Fibroblast of skin of right biceps (primary cell): ENCODE measurements around the gene CTNNBIP1.

Experiments used
- DNase-seq: peaks from one replicate; pipeline ENCODE4 v3.0.0-alpha.2; 2013

Gene CTNNBIP1

GRCh38 chr1:9874959-9875635, 35.0 kb downstream of the CTNNBIP1 start:
- DNase-seq = peak; percentile 71

- DNase-seq = no peak
Measured at GRCh38 chr1:9874412-9874811, 35.7 kb downstream of the CTNNBIP1 start.

- no peak for DNase-seq
Measured at GRCh38 chr1:9873992-9874391, 36.1 kb downstream of the CTNNBIP1 start.

GRCh38 chr1:9873385-9873784, 36.7 kb downstream of the CTNNBIP1 start:
- DNase-seq = no peak

GRCh38 chr1:9872430-9873165, 37.5 kb downstream of the CTNNBIP1 start:
- DNase-seq = no peak

GRCh38 chr1:9871707-9872425, 38.2 kb downstream of the CTNNBIP1 start:
- no peak for DNase-seq

GRCh38 chr1:9871021-9871420, 39.0 kb downstream of the CTNNBIP1 start:
- no peak for DNase-seq

- no peak for DNase-seq
Measured at GRCh38 chr1:9870572-9870971, 39.5 kb downstream of the CTNNBIP1 start.

GRCh38 chr1:9869831-9870251, 40.2 kb downstream of the CTNNBIP1 start:
- no peak for DNase-seq

- no peak for DNase-seq
Measured at GRCh38 chr1:9868244-9868590, 41.9 kb downstream of the CTNNBIP1 start.

- peak; percentile 56 for DNase-seq
Measured at GRCh38 chr1:9867408-9868243, 42.4 kb downstream of the CTNNBIP1 start.

- DNase-seq = no peak
Measured at GRCh38 chr1:9866836-9867235, 43.2 kb downstream of the CTNNBIP1 start.

GRCh38 chr1:9865724-9866123, 44.3 kb downstream of the CTNNBIP1 start:
- DNase-seq = no peak

- DNase-seq = no peak
Measured at GRCh38 chr1:9863371-9863770, 46.7 kb downstream of the CTNNBIP1 start.

- DNase-seq = no peak
Measured at GRCh38 chr1:9861360-9861759, 48.7 kb downstream of the CTNNBIP1 start.

GRCh38 chr1:9860887-9861286, 49.2 kb downstream of the CTNNBIP1 start:
- no peak for DNase-seq

- DNase-seq = no peak
Measured at GRCh38 chr1:9859281-9860014, 50.6 kb downstream of the CTNNBIP1 start.

GRCh38 chr1:9858293-9859035, 51.6 kb downstream of the CTNNBIP1 start:
- DNase-seq = no peak

GRCh38 chr1:9855186-9855585, 54.9 kb downstream of the CTNNBIP1 start:
- no peak for DNase-seq

GRCh38 chr1:9853249-9853595, 56.8 kb downstream of the CTNNBIP1 start:
- DNase-seq = no peak

- DNase-seq = peak; percentile 69
Measured at GRCh38 chr1:9852410-9853248, 57.4 kb downstream of the CTNNBIP1 start.
